ENCODE results near the gene OR7C2.

Gene OR7C2

DNA sequence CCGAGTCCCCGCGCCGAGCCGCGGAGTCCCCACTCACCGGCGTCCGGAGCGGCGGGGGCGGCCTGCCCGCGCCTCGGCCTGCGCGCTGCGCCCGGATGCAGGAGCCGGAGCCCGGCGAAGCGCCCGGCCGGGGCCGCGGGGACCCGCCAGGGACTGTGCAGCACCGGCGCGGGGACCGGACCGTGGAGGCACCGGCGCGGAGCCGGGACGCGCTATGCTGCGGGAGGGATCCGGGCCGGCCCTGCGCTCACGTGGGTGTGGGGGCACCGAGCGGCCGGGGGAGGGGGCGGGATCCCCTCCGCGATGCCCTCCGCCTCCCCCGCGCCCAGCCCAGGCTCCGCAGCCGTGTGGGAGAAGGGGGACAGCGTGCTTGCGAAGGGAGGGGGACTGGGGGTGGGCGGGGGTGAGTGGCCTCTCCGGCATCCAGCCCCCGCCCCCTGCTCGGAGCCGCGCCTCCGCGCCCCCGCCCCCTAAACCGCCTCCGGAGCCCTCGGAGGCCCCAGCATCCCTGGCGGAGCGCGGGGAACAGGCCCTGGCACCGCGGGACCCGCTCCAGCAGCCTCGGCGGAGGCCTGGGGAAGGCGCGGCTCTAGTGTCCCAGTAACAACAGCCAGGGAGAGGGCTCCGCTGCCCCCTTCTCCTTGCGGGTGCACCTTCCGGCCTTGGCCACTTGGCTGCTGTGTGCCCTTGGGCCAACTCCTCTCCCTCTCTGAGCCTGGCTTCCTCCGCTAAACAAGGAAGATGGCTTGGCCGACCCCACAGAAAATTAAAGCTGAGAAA lies 38.4 kb downstream of the OR7C2 start, which contains the start of gene SLC1A6:
Gene SLC1A6, minus strand, starts transcription at position 389 of the 780 bp plus-strand sequence. CDS start 6,954 bp downstream, outside the sequence.
- no peak for DNase-seq

DNA sequence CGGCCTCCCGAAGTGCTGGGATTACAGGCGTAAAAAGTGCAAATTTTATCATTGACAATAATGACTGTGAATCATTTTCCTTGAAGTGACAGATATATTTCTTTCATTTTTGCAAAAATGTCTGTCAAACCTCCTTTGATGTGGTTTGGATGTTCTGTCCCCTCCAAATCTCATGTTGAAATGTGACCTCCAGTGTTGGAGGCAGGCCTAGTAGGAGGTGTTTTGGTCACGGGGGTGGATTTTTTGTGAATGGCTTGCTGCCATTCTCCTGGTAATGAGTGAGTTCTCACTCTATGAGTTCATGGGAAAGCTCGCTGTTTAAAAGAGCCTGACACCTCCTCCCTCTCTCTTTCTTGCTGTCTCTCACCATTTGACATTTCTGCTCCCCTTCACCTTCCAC lies 43.8 kb downstream of the OR7C2 start:
- DNase-seq, result no peak
